PC-3 (cell line): ENCODE measurements around the gene OTOF.

ENCODE experiments used
- CTCF ChIP-seq: fragments of 300-600 bp; sonication (generic); conservative IDR thresholded peaks from 2 replicates; pipeline ENCODE4 v1.5.1; 2017; ENCODE audit warnings: antibody characterized with exemption, low read depth, mild to moderate bottlenecking, low read length
- EZH2 ChIP-seq: fragments of 300-600 bp; sonication (generic); IDR thresholded peaks from one replicate; pipeline ENCODE4 v1.6.1; 2017; ENCODE audit warnings: antibody characterized with exemption, mild to moderate bottlenecking, low read length; ENCODE audit not compliant: unreplicated experiment
- EZH2phosphoT487 ChIP-seq: fragments of 300-600 bp; sonication (generic); IDR thresholded peaks from 2 replicates; pipeline ENCODE4 v1.6.1; 2018; ENCODE audit warnings: mild to moderate bottlenecking, antibody characterized with exemption, low read length, borderline replicate concordance

GRCh38 chr2:26442707-26443106 is 35.2 kb downstream of the OTOF start:
- TF ChIP-seq CTCF, result no peak
- no peak for TF ChIP-seq EZH2phosphoT487
- no peak for TF ChIP-seq EZH2
